Astrocyte (in vitro differentiated cells and primary cell): ENCODE measurements around the gene OR6N1. TPM values are rescaled to one million over a fixed set of nuclear protein-coding genes. Genes with fewer than 3 reads are reported as not detected.

Source experiments
- DNase-seq: peaks from one replicate; pipeline ENCODE4 v3.0.0-alpha.2; 2010; ENCODE audit warnings: low read depth
- FAIRE-seq: peaks from 2 replicates; lab custom pipeline; 2011; peaks lifted over from hg19 to GRCh38; lab: Jason Lieb, UNC
- H2AFZ ChIP-seq: 2 replicates; pipeline ENCODE4 v1.6.0; 2012; ENCODE audit warnings: low read depth, low read length, inconsistent platforms
- H3K27ac ChIP-seq: 2 replicates; pipeline ENCODE4 v1.5.1; 2011; ENCODE audit warnings: low read depth, low read length, inconsistent platforms
- H3K27me3 ChIP-seq: 2 replicates; pipeline ENCODE4 v1.6.0; 2011; ENCODE audit warnings: low read length, inconsistent platforms; ENCODE audit not compliant: insufficient read depth
- H3K36me3 ChIP-seq: 2 replicates; pipeline ENCODE4 v1.5.1; 2011; ENCODE audit warnings: low read length, inconsistent platforms; ENCODE audit not compliant: insufficient read depth
- H3K4me1 ChIP-seq: 2 replicates; pipeline ENCODE4 v1.5.1; 2011; ENCODE audit warnings: low read length, inconsistent platforms; ENCODE audit not compliant: insufficient read depth
- H3K4me2 ChIP-seq: 2 replicates; pipeline ENCODE4 v1.6.0; 2012; ENCODE audit warnings: low read length, inconsistent platforms
- H3K4me3 ChIP-seq: 2 replicates; pipeline ENCODE4 v1.5.1; 2011; ENCODE audit warnings: low read depth, mild to moderate bottlenecking, low read length, inconsistent platforms; ENCODE audit not compliant: insufficient read depth
- H3K79me2 ChIP-seq: 2 replicates; pipeline ENCODE4 v1.6.0; 2012; ENCODE audit warnings: mild to moderate bottlenecking, low read length, inconsistent platforms; ENCODE audit not compliant: insufficient read depth
- H3K9ac ChIP-seq: 2 replicates; pipeline ENCODE4 v1.6.0; 2012; ENCODE audit warnings: mild to moderate bottlenecking, low read length, inconsistent platforms
- H3K9me3 ChIP-seq: 2 replicates; pipeline ENCODE4 v1.5.1; 2012; ENCODE audit warnings: low read depth, mild to moderate bottlenecking, low read length, inconsistent platforms; ENCODE audit not compliant: insufficient read depth
- H4K20me1 ChIP-seq: 2 replicates; pipeline ENCODE4 v1.6.0; 2012; ENCODE audit warnings: low read length, inconsistent platforms; ENCODE audit not compliant: insufficient read depth
- H3K27ac Mint-ChIP-seq: one replicate; pipeline ENCODE4 v1.8.0; 2021; ENCODE audit warnings: mild to moderate bottlenecking, mixed read lengths; ENCODE audit not compliant: unreplicated experiment
- H3K27me3 Mint-ChIP-seq: one replicate; pipeline ENCODE4 v1.8.0; 2021; ENCODE audit warnings: low read depth, mixed read lengths; ENCODE audit not compliant: unreplicated experiment
- H3K36me3 Mint-ChIP-seq: one replicate; pipeline ENCODE4 v1.8.0; 2021; ENCODE audit warnings: low read depth, mixed read lengths; ENCODE audit not compliant: unreplicated experiment
- H3K4me1 Mint-ChIP-seq: one replicate; pipeline ENCODE4 v1.8.0; 2021; ENCODE audit warnings: low read depth, mixed read lengths; ENCODE audit not compliant: unreplicated experiment
- H3K4me3 Mint-ChIP-seq: one replicate; pipeline ENCODE4 v1.8.0; 2021; ENCODE audit warnings: mild to moderate bottlenecking, moderate library complexity, mixed read lengths; ENCODE audit not compliant: unreplicated experiment
- H3K9me3 Mint-ChIP-seq: one replicate; pipeline ENCODE4 v1.8.0; 2021; ENCODE audit warnings: mild to moderate bottlenecking, mixed read lengths; ENCODE audit not compliant: unreplicated experiment
- EZH2 ChIP-seq: IDR thresholded peaks from 2 replicates; pipeline ENCODE4 v1.6.1; 2012; ENCODE audit warnings: mild to moderate bottlenecking, low read length, inconsistent platforms; ENCODE audit not compliant: insufficient read depth
- total RNA-seq: library from RNA; stranded (reverse); gene quantifications from 2 replicates; pipeline ENCODE4 v1.2.1, GENCODE V29; 2021
- TF ChIP-seq, protein P1 (sequence below): IDR thresholded peaks from 2 replicates; pipeline ENCODE4 v1.5.1; 2011; ENCODE audit warnings: low read depth, mild to moderate bottlenecking, inconsistent platforms, low read length, moderate library complexity; ENCODE audit not compliant: insufficient read depth

OR6N1 gene
- total RNA-seq, 1 donor from 2014 or later, result not detected

GRCh38 chr1:158714754-158715153 is 57.2 kb downstream of the OR6N1 start:
- Histone ChIP-seq H3K9me3 (no peaks in the 10 kb centered on the region), H3K4me1 (no peaks in the 10 kb centered on the region), H3K79me2 (no peaks in the 10 kb centered on the region), H2AFZ (no peak overlapping the region), H4K20me1 (no peaks in the 10 kb centered on the region), H3K4me2 (no peak overlapping the region), H3K36me3 (no peaks in the 10 kb centered on the region), H3K27me3 (no peaks in the 10 kb centered on the region), H3K27ac (no peak overlapping the region), H3K4me3 (no peak overlapping the region), H3K9ac (no peak overlapping the region)
- FAIRE-seq (no peak), DNase-seq (no peak)
- Mint-ChIP-seq H3K27me3 (no peaks in the 10 kb centered on the region), H3K36me3 (no peaks in the 10 kb centered on the region), H3K9me3 (peaks cover 2% of the 10 kb centered on the region), H3K4me3 (no peak overlapping the region), H3K27ac (no peak overlapping the region), H3K4me1 (no peaks in the 10 kb centered on the region)
- TF ChIP-seq, protein P1, sequence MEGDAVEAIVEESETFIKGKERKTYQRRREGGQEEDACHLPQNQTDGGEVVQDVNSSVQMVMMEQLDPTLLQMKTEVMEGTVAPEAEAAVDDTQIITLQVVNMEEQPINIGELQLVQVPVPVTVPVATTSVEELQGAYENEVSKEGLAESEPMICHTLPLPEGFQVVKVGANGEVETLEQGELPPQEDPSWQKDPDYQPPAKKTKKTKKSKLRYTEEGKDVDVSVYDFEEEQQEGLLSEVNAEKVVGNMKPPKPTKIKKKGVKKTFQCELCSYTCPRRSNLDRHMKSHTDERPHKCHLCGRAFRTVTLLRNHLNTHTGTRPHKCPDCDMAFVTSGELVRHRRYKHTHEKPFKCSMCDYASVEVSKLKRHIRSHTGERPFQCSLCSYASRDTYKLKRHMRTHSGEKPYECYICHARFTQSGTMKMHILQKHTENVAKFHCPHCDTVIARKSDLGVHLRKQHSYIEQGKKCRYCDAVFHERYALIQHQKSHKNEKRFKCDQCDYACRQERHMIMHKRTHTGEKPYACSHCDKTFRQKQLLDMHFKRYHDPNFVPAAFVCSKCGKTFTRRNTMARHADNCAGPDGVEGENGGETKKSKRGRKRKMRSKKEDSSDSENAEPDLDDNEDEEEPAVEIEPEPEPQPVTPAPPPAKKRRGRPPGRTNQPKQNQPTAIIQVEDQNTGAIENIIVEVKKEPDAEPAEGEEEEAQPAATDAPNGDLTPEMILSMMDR, result no peak
- no peak for TF ChIP-seq EZH2

Other genes starting within 250 kb of the OR6N1 start
- gene OR6Y1, start 217.8 kb downstream of the OR6N1 start, total RNA-seq, result not detected in 2 replicates
- not detected in 2 replicates for gene OR6P1, start 201.6 kb downstream of the OR6N1 start, total RNA-seq
- not detected in 2 replicates for gene OR10X1, start 192.3 kb downstream of the OR6N1 start, total RNA-seq
- gene OR10Z1, start 166.9 kb downstream of the OR6N1 start, total RNA-seq, result not detected in 2 replicates
- 0.02 and 0.09 TPM in 2 replicates for gene SPTA1, start 85.5 kb downstream of the OR6N1 start, total RNA-seq
- gene OR6K2, start 71.5 kb downstream of the OR6N1 start, total RNA-seq, result not detected in 2 replicates
- not detected in 2 replicates for gene OR6K3, start 51.5 kb downstream of the OR6N1 start, total RNA-seq
- not detected in 2 replicates for gene OR6K6, start 17.5 kb downstream of the OR6N1 start, total RNA-seq
- gene OR6N2, start 9.0 kb upstream of the OR6N1 start, total RNA-seq, result not detected in 2 replicates
- gene MNDA, start 59.2 kb upstream of the OR6N1 start, total RNA-seq, result not detected in 2 replicates
- not detected in 2 replicates for gene PYHIN1, start 159.4 kb upstream of the OR6N1 start, total RNA-seq
- 109 and 125 TPM in 2 replicates for gene IFI16, start 237.7 kb upstream of the OR6N1 start, total RNA-seq